GM12873 (cell line): Measurements from ENCODE around the gene C1orf159.

Experiments used
- CTCF ChIP-seq: IDR thresholded peaks from 2 replicates; pipeline ENCODE4 v1.5.1; 2012; ENCODE audit warnings: low read depth, mild to moderate bottlenecking, moderate library complexity, low read length, control low read depth; ENCODE audit not compliant: insufficient read depth; ENCODE audit errors: missing control alignments

The C1orf159 gene

GRCh38 chr1:1116701-1117468 is 996 bp upstream of the C1orf159 start:
- no peak for TF ChIP-seq CTCF

GRCh38 chr1:1115136-1115785 is 628 bp downstream of the C1orf159 start:
- no peak for TF ChIP-seq CTCF

GRCh38 chr1:1114431-1114830 is 1.5 kb downstream of the C1orf159 start:
- no peak for TF ChIP-seq CTCF

GRCh38 chr1:1112237-1112985 is 3.5 kb downstream of the C1orf159 start:
- TF ChIP-seq CTCF, result no peak

- TF ChIP-seq CTCF, result no peak
Measured at GRCh38 chr1:1111516-1112236, 4.2 kb downstream of the C1orf159 start.

GRCh38 chr1:1110561-1110971 is 5.3 kb downstream of the C1orf159 start:
- no peak for TF ChIP-seq CTCF
